Endothelial cell of umbilical vein (primary cell): ENCODE data around the gene AAR2. TPM values are rescaled to one million over a fixed set of nuclear protein-coding genes. Genes with fewer than 3 reads are reported as not detected.
A peak's percentile ranks its signal among the peaks of the same experiment; 100 is the strongest.

Source experiments
- BruUV-seq: library from RNA; stranded (reverse); fragments of 400-500 nt; replicated peaks from 2 replicates; lab custom pipeline; 2021; lab: Mats Ljungman, UMichigan
- CTCF ChIA-PET: fragments of 300-600, 350-600 bp; sonication (Branson Sonifier 250); formaldehyde crosslinking; loops from one replicate; lab custom pipeline; 2021; ENCODE audit warnings: antibody characterized with exemption, inconsistent platforms; lab: Charles Lee
- POLR2A ChIA-PET: fragments of 300-600, 350-600 bp; sonication (Branson Sonifier 250); formaldehyde crosslinking; loops from one replicate; lab custom pipeline; 2021; ENCODE audit warnings: antibody characterized with exemption, inconsistent platforms; lab: Charles Lee
- DNase-seq: peaks from one replicate; pipeline ENCODE4 v3.0.0-alpha.2; 2011; ENCODE audit warnings: low read depth, low spot score
- FAIRE-seq: peaks from 2 replicates; lab custom pipeline; 2011; peaks lifted over from hg19 to GRCh38; lab: Jason Lieb, UNC
- H2AFZ ChIP-seq: 2 replicates; pipeline ENCODE4 v1.6.0; 2012; ENCODE audit warnings: low read depth, low read length, control low read depth, inconsistent platforms
- H3K27ac ChIP-seq: 2 replicates; pipeline ENCODE4 v1.5.1; 2011; ENCODE audit warnings: low read depth, mild to moderate bottlenecking, control low read depth, low read length, moderate library complexity; ENCODE audit not compliant: insufficient read depth
- H3K27me3 ChIP-seq, 2 experiments: 2 replicates each; pipeline versions ENCODE4 v1.6.0 to v1.6.1; 2011; ENCODE audit warnings: low read length in 2 of 2, mixed read lengths in 1 of 2; ENCODE audit not compliant: control insufficient read depth in 2 of 2, insufficient read depth in 2 of 2
- H3K36me3 ChIP-seq, 2 experiments: 2 replicates in 1 of 2; 3 replicates in 1 of 2; pipeline ENCODE4 v1.5.1; 2011; ENCODE audit warnings: low read length in 2 of 2, mild to moderate bottlenecking in 1 of 2, moderate library complexity in 1 of 2; ENCODE audit not compliant: control insufficient read depth in 2 of 2, insufficient read depth in 2 of 2; ENCODE audit errors: extremely low read depth in 1 of 2
- H3K4me1 ChIP-seq: 3 replicates; pipeline ENCODE4 v1.5.1; 2011; ENCODE audit warnings: mild to moderate bottlenecking, low read length; ENCODE audit not compliant: control insufficient read depth, insufficient read depth; ENCODE audit errors: extremely low read depth
- H3K4me2 ChIP-seq: 2 replicates; pipeline ENCODE4 v1.6.1; 2011; ENCODE audit warnings: low read length, control low read depth, mixed read lengths; ENCODE audit not compliant: insufficient read depth
- H3K4me3 ChIP-seq, 3 experiments: fragments of 200-600 bp in 1 of 3; sonication (generic), shearing (Covaris generic) in 1 of 3; replicated peaks in 1 of 3; 2 replicates each; pipeline ENCODE4 v1.5.1; 2011 to 2016; ENCODE audit warnings: control low read depth in 3 of 3, low read length in 3 of 3, mild to moderate bottlenecking in 2 of 3, inconsistent platforms in 1 of 3, low read depth in 1 of 3, moderate library complexity in 1 of 3; ENCODE audit not compliant: insufficient read depth in 1 of 3
- H3K79me2 ChIP-seq: 2 replicates; pipeline ENCODE4 v1.6.0; 2012; ENCODE audit warnings: low read length, inconsistent platforms; ENCODE audit not compliant: control insufficient read depth, insufficient read depth
- H3K9ac ChIP-seq: replicated peaks from 2 replicates; pipeline ENCODE3; 2011; ENCODE audit warnings: low read length, control low read depth; ENCODE audit not compliant: insufficient read depth; ENCODE audit errors: extremely low read depth
- H3K9me1 ChIP-seq: replicated peaks from 3 replicates; pipeline ENCODE4 v1.6.0; 2011; ENCODE audit warnings: mild to moderate bottlenecking, low read length; ENCODE audit not compliant: control insufficient read depth, insufficient read depth; ENCODE audit errors: extremely low read depth
- H3K9me3 ChIP-seq: replicated peaks from 2 replicates; pipeline ENCODE4 v1.5.1; 2012; ENCODE audit warnings: low read length, inconsistent platforms; ENCODE audit not compliant: control insufficient read depth, insufficient read depth
- H4K20me1 ChIP-seq: replicated peaks from 2 replicates; pipeline ENCODE3; 2011; ENCODE audit warnings: mild to moderate bottlenecking, low read length; ENCODE audit not compliant: control insufficient read depth, insufficient read depth; ENCODE audit errors: extremely low read depth
- EZH2 ChIP-seq: IDR thresholded peaks from 2 replicates; pipeline ENCODE4 v1.6.1; 2012; ENCODE audit warnings: borderline replicate concordance, low read depth, mild to moderate bottlenecking, moderate library complexity, low read length, inconsistent platforms; ENCODE audit not compliant: severe bottlenecking
- FOS ChIP-seq: IDR thresholded peaks from 2 replicates; pipeline ENCODE4 v1.6.1; 2011; ENCODE audit warnings: mild to moderate bottlenecking, low read length, moderate library complexity, borderline replicate concordance; ENCODE audit not compliant: insufficient read depth
- GATA2 ChIP-seq: IDR thresholded peaks from 2 replicates; pipeline ENCODE4 v1.7.0; 2011; ENCODE audit warnings: low read depth, mild to moderate bottlenecking, moderate library complexity, mixed read lengths, low read length; ENCODE audit not compliant: insufficient read length, insufficient read depth
- JUN ChIP-seq: IDR thresholded peaks from 2 replicates; pipeline ENCODE4 v1.6.1; 2011; ENCODE audit warnings: borderline replicate concordance, low read depth; ENCODE audit not compliant: insufficient read length, insufficient read depth
- MAX ChIP-seq: IDR thresholded peaks from 2 replicates; pipeline ENCODE4 v1.6.1; 2011; ENCODE audit not compliant: insufficient read depth, insufficient read length
- MYC ChIP-seq: IDR thresholded peaks from one replicate; pipeline ENCODE4 v1.6.1; 2011; ENCODE audit warnings: mild to moderate bottlenecking, low read depth, low read length
- POLR2A ChIP-seq: IDR thresholded peaks from 2 replicates; pipeline ENCODE4 v1.6.1; 2012; ENCODE audit warnings: low read depth, mild to moderate bottlenecking, control low read depth, low read length
- POLR2AphosphoS5 ChIP-seq: IDR thresholded peaks from 2 replicates; pipeline ENCODE4 v1.6.1; 2012; ENCODE audit warnings: low read depth, mild to moderate bottlenecking, control low read depth, low read length, moderate library complexity; ENCODE audit not compliant: insufficient read depth
- dilution Hi-C: fragments of 300-500 bp; cut with MboI; formaldehyde crosslinking; loops from one replicate; pipeline ENCODE4 v1.15.0; 2019; ENCODE audit warnings: low sequenced_read_pairs; ENCODE audit not compliant: extremely low pct_ligation_motif_present
- intact Hi-C: fragments of 100-400 bp; cut with micrococcal nuclease; formaldehyde crosslinking; loops from one replicate; pipeline ENCODE4 v1.10.0; 2022
- polyA plus RNA-seq, 4 experiments: library from polyadenylated mRNA; depleted of rRNA in 3 of 4; stranded (reverse) in 3 of 4; unstranded in 1 of 4; fragments of >200 nt; gene quantifications; 2 replicates each; pipeline versions ENCODE4 v1.2.1 to v1.2.3, GENCODE V29; 2011 to 2012; ENCODE audit warnings: missing spikeins in 1 of 4
- total RNA-seq: library from RNA; stranded (reverse); gene quantifications from 2 replicates; pipeline ENCODE4 v1.2.3, GENCODE V29; 2021
- TF ChIP-seq, protein P1 (sequence below), 2 donors: IDR thresholded peaks; 1 replicate in 1 of 2; 2 replicates in 1 of 2; pipeline ENCODE4 v1.5.1; 2011; ENCODE audit warnings: low read length in 2 of 2, mild to moderate bottlenecking in 2 of 2, moderate library complexity in 2 of 2, control low read depth in 1 of 2, inconsistent platforms in 1 of 2, low read depth in 1 of 2; ENCODE audit not compliant: insufficient read depth in 1 of 2; ENCODE audit errors: extremely low read depth in 1 of 2

Gene AAR2
- total and polyA plus RNA-seq, 2 donors (not counting 3 experiments of a cell fraction or from before 2014, with no cell fraction given) = 21.9 to 29.4 TPM

DNA sequence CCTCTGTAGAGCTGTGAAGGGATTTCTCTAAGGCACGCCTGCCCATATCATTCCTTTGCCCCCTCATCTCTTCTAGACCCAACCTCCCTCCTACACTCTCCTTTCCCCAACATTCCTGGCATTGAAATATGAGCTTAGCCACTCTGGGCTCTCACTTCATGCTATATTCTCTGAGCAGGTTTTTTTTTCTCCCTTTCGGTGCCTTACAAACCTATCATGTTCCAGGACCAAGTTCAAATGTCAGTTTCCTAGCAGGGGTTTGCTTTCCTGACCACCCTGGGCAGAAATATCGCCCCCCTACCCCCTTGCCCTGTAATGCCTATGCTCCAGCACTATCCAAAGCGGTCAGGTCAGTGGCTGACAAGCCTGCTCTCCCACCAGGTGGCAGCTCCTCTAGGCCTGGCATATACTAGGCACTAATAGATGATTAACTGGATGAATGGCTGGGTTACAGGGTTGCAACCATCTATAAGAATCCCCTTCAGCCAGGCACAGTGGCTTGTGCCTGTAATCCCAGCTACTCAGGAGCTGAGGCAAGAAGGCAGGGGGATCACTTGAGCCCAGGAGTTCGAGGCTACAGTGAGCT is 25.7 kb upstream of the AAR2 start:
- no peaks in the 10 kb centered on the region for H3K9me1 ChIP-seq
- ChIA-PET CTCF (interaction anchor here (0.8 to 6.2 kb wide), 8 partner anchors 7 to 228 kb away, joined by 3 to 60 read pairs (median 6); no protein-coding TSS in a partner anchor), POLR2A (no interaction called here)
- H3K9me3 ChIP-seq = no peaks in the 10 kb centered on the region
- no peak overlapping the region for H3K4me3 ChIP-seq
- H3K36me3 ChIP-seq = no peaks in the 10 kb centered on the region
- H3K9ac ChIP-seq = no peak overlapping the region
- H4K20me1 ChIP-seq = no peaks in the 10 kb centered on the region
- no peak for TF ChIP-seq EZH2
- TF ChIP-seq, protein P1, sequence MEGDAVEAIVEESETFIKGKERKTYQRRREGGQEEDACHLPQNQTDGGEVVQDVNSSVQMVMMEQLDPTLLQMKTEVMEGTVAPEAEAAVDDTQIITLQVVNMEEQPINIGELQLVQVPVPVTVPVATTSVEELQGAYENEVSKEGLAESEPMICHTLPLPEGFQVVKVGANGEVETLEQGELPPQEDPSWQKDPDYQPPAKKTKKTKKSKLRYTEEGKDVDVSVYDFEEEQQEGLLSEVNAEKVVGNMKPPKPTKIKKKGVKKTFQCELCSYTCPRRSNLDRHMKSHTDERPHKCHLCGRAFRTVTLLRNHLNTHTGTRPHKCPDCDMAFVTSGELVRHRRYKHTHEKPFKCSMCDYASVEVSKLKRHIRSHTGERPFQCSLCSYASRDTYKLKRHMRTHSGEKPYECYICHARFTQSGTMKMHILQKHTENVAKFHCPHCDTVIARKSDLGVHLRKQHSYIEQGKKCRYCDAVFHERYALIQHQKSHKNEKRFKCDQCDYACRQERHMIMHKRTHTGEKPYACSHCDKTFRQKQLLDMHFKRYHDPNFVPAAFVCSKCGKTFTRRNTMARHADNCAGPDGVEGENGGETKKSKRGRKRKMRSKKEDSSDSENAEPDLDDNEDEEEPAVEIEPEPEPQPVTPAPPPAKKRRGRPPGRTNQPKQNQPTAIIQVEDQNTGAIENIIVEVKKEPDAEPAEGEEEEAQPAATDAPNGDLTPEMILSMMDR (IDR thresholded peaks at IDR 0.05; ENCODE audit: extremely low read depth in 1 of 2, insufficient read depth in 1 of 2, low read depth in 1 of 2, low read length in 2 of 2) = peak in 1 of 2 donors; percentile 15
- H3K4me1 ChIP-seq = no peaks in the 10 kb centered on the region
- H3K27me3 ChIP-seq = no peaks in the 10 kb centered on the region
- no peak overlapping the region for H2AFZ ChIP-seq
- DNase-seq (no peak), FAIRE-seq (no peak)
- H3K27ac ChIP-seq = no peak overlapping the region
- BruUV-seq = no TSS peak
- no peak overlapping the region for H3K4me2 ChIP-seq
- dilution Hi-C loops (no loop called here), intact Hi-C loops (no loop called here)
- H3K79me2 ChIP-seq = no peaks in the 10 kb centered on the region

GRCh38 chr20:36213362-36213761 is 22.9 kb upstream of the AAR2 start:
- no peaks in the 10 kb centered on the region for H3K79me2 ChIP-seq
- intact Hi-C loops = no loop called here
- POLR2A ChIA-PET = no interaction called here
- no peak overlapping the region for H3K4me3 ChIP-seq
- H3K9me3 ChIP-seq = no peaks in the 10 kb centered on the region
- H3K9me1 ChIP-seq = no peaks in the 10 kb centered on the region
- BruUV-seq = no TSS peak
- H3K36me3 ChIP-seq = no peaks in the 10 kb centered on the region
- TF ChIP-seq, protein P1 (IDR thresholded peaks at IDR 0.05; ENCODE audit: extremely low read depth in 1 of 2, insufficient read depth in 1 of 2, low read depth in 1 of 2, low read length in 2 of 2) = no peak
- TF ChIP-seq POLR2AphosphoS5 (no peak), FOS (no peak), MYC (no peak), JUN (no peak), EZH2 (no peak), GATA2 (no peak), POLR2A (no peak), MAX (no peak)
- H2AFZ ChIP-seq = no peak overlapping the region
- DNase-seq (no peak), FAIRE-seq (no peak)
- no peaks in the 10 kb centered on the region for H4K20me1 ChIP-seq
- dilution Hi-C loops = no loop called here
- no peak overlapping the region for H3K4me2 ChIP-seq
- no peak overlapping the region for H3K9ac ChIP-seq
- CTCF ChIA-PET = interaction anchor here (0.7 to 6.2 kb wide), 8 partner anchors 10 to 225 kb away, joined by 3 to 60 read pairs (median 6); no protein-coding TSS in a partner anchor
- H3K4me1 ChIP-seq = no peaks in the 10 kb centered on the region
- peaks cover 0 to 2% of the 10 kb centered on the region in 2 experiments for H3K27me3 ChIP-seq
- H3K27ac ChIP-seq = no peak overlapping the region
